Mesenteric fat pad (tissue), 1 donor: ENCODE results near the gene ZFP14. TPM values are rescaled to one million over a fixed set of nuclear protein-coding genes. Genes with fewer than 3 reads are reported as not detected.
"Not testable (repeated sequence)": the region's sequence is repeated elsewhere in the genome, so short reads cannot be mapped to it uniquely, and the experiment has no call there.

ENCODE experiments used
- DNase-seq: peaks from one replicate; pipeline ENCODE4 v3.0.0-alpha.2; 2020; ENCODE audit warnings: low spot score
- total RNA-seq: library from RNA; stranded (reverse); fragmentation: NEBNext Ultra II Directional; extraction: Animal tissue kit (Norgen Biotek cat#: 25700); gene quantifications from one replicate; pipeline ENCODE4 v1.2.1, GENCODE V29; 2021
- donor health status: DM: yes; HTN: yes; CAD: no.

The ZFP14 gene
- total RNA-seq, 1 donor from 2014 or later = 3.4 TPM

DNA sequence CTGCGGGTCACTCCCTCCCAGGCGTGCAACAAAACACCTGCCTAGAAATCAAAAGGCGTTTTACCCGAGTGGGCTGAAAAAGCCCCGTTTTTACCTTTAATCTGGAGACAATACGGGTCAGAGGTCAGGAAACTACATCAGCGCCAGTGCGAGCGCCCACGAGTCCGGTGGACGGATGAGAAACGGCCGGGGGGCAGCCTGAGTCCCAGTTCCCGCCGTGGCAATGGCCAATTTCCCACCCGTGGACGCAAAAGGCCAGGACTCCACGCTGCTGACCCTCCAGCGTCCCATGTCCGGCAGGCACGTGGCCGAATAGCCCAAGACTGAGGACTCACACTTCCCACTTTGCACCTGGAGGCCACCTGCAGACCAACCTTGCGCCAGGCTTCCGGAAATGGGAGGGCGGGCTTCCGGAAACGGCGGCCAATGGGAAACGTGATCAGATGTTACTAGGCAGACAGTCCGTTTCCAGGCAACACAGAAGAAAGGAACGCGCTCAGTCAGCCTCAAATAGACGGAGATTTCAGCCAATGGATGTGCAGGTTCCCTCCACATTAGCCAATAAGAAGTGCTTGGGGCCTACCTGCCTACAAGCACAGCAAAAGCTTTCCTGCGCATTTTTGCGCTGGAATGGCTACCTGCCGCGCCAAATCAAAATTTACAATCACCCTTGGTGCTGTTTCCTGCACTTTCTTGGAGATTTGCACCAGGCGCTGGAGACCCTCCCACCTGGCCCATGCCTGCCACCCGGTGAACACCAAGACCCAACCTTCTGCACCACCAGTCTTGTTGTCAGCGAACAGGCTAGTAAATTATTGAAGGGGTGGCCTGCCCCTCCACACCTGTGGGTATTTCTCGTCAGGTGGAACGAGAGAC lies 47.4 kb downstream of the ZFP14 start:
- no peak for DNase-seq

- DNase-seq = no peak
These were observed 48.8 kb downstream of the ZFP14 start for GRCh38 chr19:36330216-36330615.

DNA sequence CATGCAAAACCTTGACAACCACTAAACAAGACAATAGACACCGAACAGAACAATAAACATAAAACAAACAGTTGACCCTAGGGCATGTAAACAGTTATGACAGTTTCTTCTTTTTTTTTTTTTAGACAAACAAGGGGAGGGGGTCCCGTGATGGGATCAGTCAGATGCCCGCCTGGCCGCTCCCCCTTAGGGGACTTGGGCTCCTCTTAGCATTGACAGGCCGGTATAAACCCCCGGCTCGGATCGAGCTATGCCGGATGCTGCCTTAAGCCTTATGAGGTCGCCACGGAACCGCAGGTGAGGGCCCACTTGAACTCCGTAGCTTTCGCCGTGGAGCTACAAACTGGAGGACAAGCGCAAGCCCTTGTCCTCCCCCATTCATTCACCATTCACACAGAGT lies 49.5 kb downstream of the ZFP14 start:
- DNase-seq = not testable (repeated sequence)

DNA sequence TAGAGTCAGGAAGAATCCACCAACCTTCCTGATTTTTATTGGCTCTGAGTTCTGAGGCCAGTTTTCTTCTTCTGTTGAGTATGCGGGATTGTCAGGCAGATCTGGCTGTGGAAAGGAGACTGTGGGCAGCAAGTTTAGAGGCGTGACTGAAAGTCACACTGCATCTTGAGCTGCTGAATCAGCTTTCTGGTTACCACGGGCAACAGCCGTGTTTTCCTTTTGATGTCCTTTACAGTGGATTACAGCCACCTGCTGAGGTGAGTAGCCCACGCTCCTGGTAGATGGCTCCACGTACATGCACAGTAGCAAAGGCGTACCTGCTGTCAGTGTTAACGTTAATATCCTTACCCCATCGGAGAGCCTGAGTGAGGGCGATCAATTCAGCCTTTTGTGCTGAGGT lies 52.4 kb downstream of the ZFP14 start:
- not testable (repeated sequence) for DNase-seq

DNA sequence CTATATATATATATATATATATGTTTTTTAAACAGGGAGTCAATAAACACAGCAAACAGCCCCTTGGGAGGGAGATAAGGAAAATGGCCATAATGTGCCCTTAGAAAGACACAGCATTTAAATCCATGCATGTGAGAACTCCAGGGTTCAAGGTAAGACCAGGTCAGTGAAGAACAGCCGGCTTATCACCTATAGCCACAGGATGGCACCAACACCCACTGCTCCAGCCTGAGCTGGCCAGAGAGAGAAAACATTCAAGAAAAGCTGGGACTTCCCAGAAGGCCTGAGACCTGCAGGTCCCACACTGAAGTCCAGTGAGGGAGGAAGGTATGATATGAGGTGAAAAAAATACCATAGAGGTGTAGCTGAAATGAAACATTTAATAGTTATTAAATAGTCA lies 63.8 kb downstream of the ZFP14 start:
- DNase-seq = peak; percentile 5

DNA sequence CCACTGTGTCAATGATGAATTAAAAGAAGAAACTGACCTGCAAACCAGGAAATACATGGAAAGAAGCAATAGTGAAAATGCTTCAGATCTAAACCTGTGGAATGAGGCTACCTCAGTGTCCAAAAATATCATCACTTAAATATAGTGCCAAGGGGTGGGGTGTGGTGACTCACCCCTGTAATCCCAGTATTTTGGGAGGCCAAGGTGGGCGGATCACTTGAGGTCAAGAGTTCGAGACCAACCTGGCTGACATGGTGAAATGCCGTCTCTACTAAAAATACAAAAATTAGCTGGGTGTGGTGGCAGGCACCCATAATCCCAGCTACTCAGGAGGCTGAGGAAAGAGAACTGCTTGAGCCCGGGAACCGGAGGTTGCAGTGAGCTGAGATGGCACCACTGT lies 64.9 kb downstream of the ZFP14 start:
- not testable (repeated sequence) for DNase-seq

DNA sequence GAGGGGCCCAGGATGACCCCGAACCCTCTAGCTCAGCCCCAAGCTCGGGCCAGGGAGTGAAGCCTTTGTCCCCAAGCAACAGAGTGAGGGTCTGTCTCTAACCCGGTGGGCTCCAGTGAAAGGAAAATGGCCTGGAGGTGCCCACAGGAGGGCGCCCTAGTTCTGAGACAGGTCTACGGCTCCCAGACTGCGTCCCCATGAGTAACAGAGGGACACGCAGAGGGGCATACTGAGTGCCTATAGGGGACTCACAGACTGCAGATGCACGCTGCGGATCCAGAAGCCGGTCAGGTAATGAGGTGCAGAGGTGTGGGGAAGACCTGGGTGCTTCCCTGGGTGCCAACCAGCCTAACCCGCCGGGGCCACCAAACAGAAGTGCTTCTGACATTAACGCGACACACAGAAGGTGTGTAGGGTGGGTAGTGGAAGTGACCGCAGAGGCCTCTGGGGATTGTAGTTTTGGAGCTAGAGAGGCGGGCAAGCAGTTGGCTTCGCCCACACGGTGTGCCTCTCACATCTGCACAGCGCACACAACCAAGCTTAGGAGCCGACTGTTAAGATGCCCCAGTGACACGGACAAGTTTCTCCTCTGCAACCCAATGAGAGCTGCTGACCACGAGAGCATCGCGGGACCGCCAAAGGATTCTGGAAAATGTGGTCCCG lies 67.8 kb downstream of the ZFP14 start:
- not testable (repeated sequence) for DNase-seq

GRCh38 chr19:36310416-36310990 lies 68.5 kb downstream of the ZFP14 start:
- peak; percentile 4 for DNase-seq

DNA sequence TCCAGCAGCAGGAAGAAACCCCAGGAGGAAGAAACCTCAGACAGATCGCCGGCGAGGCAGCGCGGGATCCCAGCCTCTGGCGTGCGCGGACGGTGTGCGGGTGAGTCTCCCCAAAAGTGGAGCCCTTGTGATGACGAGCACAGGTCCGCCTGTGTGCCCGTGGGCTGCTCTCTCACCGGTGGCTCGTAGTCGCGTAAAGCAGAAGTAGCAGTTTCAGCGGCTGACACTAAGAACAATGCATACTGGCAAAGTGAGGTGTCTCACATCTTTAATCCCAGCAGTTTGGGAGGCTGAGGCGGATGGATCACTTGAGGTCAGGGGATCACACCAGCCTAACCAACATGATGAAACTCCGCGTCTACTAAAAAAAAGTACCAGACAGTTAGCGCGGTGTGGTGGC lies 69.2 kb downstream of the ZFP14 start:
- not testable (repeated sequence) for DNase-seq

GRCh38 chr19:36309309-36309708 lies 69.7 kb downstream of the ZFP14 start:
- DNase-seq = not testable (repeated sequence)

- DNase-seq = not testable (repeated sequence)
These were observed 86.7 kb downstream of the ZFP14 start for GRCh38 chr19:36292317-36292716.

Other genes starting within 250 kb of the ZFP14 start
- gene CAPNS1, start 239.1 kb downstream of the ZFP14 start, total RNA-seq = 647 TPM
- gene COX7A1, start 226.8 kb downstream of the ZFP14 start, total RNA-seq = 273 TPM
- 3.6 TPM for gene ZNF565, start 164.5 kb downstream of the ZFP14 start, total RNA-seq
- 40.3 TPM for gene ZNF146, start 164.1 kb downstream of the ZFP14 start, total RNA-seq
- 3.1 TPM for gene ZFP82, start 39.4 kb upstream of the ZFP14 start, total RNA-seq
- 12.7 TPM for gene ZNF566, start 110.4 kb upstream of the ZFP14 start, total RNA-seq
- 7.2 TPM for gene ZNF260, start 149.1 kb upstream of the ZFP14 start, total RNA-seq
- 7.4 TPM for gene ZNF529, start 194.1 kb upstream of the ZFP14 start, total RNA-seq
- gene ZNF382, start 226.1 kb upstream of the ZFP14 start, total RNA-seq = 6.0 TPM